Hippocampal formation (tissue), 2 donors: ENCODE measurements around the gene DNAH14.
A peak's percentile ranks its signal among the peaks of the same experiment; 100 is the strongest.
"Not testable (repeated sequence)": the region's sequence is repeated elsewhere in the genome, so short reads cannot be mapped to it uniquely, and the experiment has no call there.

Experiments used
- DNase-seq, 2 donors: peaks; one replicate each; lab custom pipeline; 2025; lab: John Stamatoyannopoulos, UW

Gene DNAH14

DNA sequence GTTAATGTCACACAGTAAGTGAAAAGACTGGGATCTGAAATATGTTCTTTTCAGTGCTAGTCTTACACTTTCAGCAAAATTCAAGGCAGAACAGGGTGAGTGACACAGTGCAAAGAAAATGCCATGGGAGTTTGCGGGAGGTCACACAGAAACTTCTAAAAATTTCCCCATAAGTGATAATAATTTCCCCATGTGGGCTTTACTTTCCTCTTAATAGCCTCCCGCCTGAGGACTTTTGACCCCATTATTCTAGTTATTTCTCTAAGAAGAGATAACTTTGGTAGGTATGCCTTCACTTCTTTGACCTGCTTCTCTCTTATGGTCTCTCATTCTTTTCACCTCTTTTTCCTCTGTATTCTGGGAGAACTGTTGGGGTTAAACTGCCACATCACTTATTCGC, 8.1 kb upstream of the DNAH14 start:
- no peak for DNase-seq

DNA sequence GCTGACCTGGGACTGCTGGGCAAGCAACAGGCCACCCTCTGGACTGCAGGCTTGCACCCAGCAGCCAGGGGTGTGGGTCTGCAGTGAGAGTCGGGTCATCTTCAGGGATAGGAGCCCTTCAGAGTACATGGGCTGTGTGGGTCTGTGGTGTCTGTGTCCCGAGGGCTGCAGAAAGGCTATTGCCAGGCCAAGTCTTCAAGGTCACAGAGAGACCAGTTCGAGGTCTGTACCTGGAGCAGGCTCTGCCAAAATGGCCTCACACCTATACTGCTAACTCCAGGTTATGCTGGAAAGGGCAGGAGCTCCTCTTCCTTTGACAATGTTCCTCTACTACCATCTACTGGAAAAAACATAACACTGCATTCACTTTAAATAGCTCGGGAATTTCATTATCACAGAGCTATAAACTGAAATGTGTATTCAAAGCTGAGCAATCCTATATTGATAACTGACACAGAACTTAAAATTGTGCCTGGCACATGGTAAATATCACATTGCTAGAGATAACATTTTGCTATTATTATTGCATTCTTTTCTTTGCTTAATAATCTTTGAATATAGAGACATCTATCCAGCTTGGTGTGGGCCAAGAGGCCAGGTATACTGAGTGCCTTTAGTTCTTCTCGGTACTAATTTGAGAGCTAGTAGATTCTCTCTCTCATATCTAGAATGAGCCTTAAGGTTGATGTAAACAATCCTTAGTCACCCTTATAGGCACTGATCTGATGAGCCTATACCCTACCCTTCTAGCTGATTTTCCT, 6.9 kb upstream of the DNAH14 start:
- peak in 1 of 2 donors; percentile 43 for DNase-seq

DNA sequence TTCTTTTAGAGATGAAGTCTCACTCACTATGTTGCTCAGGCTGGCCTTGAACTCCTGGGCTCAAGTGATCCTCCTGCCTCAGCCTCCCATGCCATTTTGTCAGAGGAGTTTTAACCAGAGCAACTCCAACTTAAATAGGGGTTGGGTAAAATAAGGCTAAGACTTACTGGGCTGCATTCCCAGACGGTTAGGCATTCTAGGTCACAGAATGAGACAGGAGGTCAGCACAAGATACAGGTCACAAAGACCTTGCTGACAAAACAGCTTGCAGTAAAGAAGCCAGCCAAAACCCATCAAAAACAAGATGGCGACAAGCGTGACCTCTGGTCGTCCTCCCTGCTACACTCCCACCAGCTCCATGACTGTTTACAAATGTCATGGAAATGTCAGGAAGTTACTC, 5.7 kb upstream of the DNAH14 start:
- no peak for DNase-seq

DNA sequence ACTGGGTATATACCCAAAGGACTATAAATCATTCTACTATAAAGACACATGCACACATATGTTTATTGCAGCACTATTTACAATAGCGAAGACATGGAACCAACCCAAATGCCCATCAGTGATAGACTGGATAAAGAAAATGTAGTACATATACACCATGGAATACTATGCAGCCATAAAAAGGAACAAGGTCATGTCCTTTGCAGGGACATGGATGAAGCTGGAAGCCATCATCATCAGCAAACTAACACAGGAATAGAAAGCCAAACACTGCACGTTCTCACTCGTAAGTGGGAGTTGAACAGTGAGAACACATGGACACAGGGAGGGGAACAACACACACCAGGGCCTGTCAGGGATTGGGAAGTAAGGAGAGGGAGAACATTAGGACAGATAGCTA, 1.8 kb upstream of the DNAH14 start:
- not testable (repeated sequence) for DNase-seq

DNA sequence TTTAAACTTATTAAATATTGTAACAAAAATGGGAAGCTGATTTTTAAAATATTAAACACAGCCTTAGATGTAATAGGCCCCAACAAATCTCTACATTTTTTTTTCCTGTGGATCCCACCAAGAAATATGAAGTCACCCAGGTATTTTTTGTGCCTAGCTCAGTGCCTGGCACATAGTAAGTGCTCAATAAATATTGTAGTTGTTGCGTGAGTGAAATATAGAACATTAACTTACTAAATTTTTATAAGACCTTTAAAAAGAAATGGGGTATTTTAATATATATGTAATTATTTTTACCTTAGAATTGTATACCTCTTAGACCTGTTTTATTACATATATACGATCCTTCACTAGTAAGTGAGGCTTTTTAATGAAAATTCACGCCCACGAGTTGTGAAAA, 569 bp upstream of the DNAH14 start:
- DNase-seq: no peak

DNA sequence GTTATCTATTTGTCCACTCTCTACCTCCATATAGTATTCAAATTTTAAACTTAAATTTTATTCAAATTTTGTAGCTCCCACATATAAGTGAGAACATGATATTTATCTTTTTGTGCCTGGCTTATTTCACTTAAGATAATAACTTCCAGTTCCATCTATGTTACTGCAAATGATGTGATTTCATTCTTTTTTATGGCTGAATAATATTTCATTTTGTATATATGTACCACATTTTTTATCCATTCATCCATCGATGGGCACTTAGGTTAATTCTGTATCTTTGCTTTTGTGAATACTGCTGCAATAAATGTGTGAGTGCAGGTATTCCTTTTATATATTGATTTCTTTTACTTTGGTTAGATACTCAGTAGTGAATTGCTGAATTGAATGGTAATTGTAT, 2.1 kb downstream of the DNAH14 start:
- no peak for DNase-seq

DNA sequence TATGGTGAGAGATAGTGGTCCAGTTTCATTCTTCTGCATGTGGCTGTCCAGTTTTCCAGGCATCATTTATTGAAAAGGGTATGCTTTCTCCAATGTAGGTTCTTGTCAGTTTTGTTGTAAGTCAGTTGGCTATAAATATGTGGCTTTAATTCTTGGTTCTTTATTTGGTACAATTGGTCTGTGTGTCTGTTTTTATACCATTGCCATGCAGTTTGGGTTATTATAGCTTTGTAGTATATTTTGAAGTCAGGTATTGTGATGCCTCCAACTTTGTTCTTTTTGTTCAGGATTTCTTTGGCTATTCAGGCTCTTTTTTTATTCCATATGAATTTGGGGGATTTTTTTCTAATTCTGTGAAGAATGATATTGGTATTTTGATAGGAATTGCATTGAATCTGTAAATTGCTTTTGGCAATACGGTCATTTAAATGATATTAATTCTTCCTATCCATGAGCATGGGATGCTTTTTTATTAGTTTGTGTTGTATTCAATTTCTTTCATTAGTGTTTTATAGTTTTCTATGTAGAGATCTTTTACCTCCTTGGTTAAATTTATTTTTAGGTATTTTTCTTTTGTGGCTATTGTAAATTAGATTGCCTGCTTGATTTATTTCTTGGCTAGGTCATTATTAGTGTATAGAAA, 3.3 kb downstream of the DNAH14 start:
- no peak for DNase-seq

DNA sequence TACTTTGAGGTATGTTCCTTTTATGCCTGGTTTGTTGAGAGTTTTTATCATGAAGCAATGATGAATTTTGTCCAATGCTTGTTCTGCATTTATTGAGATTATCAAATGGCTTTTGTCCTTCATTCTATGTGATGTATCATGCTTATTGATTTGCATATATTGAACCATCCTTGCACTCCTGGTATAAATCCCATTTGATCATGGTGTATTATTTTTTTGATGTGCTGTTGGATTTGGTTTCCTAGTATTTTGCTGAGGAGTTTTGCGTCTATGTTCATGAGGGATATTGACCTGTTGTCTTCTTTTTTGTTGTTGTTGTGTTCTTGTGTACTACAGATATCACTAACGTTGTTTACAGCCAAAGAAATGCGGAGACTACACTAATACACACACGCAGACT, 4.1 kb downstream of the DNAH14 start:
- no peak for DNase-seq

DNA sequence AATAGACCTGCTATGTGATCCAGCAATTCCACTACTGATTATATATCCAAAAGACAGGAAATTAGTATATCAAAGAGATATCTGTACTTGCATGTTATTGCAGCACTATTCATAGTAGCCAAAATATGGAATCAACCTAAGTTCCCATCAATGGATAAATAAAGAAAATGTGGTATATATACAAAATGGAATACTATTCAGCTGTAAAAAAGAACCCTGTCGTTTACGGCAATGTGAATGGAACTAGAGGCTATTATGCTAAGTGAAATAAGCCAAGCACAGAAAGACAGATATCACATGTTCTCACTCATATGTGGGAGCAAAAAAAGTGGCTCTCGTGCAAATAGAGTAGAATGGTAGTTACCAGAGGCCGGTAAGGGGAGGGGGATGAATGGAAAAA, 9.2 kb downstream of the DNAH14 start:
- no peak for DNase-seq

DNA sequence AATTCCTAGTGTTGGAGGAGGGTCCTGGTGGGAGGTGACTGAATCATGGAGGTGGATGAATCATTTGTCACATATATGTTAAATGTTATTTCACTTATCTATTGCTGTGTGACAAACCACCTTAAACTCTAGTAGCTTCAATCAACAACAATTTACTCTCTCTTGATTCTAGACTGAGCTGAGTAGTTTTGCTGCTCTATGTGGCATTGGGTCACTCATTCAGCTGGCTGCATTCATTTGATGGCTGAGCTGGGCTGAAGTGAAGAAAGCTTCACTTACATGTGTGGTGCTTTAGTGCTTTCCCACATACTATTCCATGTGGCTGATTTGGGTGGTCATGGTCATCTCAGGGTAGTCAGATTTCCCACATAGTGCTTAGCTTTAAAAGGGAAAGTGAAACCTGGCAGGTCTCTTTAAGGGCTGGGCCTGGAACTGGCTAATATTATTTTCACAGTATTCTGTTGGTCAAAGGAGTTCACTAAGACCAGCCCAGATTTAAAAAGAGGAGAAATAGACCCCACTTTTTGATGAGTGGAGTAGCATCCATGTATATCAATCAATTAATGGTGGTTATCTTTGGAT, 10.5 kb downstream of the DNAH14 start:
- DNase-seq: no peak

DNA sequence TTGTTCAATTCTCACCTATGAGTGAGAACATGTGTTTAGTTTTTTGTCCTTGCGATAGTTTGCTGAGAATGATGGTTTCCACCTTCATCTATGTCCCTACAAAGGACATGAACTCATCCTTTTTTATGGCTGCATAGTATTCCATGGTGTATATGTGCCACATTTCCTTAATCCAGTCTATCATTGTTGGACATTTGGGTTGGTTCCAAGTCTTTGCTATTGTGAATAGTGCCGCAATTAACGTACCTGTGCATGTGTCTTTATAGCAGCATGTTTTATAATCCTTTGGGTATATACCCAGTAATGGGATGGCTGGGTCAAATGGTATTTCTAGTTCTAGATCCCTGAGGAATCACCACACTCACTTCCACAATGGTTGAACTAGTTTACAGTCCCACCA, 11.3 kb downstream of the DNAH14 start:
- DNase-seq: not testable (repeated sequence)

DNA sequence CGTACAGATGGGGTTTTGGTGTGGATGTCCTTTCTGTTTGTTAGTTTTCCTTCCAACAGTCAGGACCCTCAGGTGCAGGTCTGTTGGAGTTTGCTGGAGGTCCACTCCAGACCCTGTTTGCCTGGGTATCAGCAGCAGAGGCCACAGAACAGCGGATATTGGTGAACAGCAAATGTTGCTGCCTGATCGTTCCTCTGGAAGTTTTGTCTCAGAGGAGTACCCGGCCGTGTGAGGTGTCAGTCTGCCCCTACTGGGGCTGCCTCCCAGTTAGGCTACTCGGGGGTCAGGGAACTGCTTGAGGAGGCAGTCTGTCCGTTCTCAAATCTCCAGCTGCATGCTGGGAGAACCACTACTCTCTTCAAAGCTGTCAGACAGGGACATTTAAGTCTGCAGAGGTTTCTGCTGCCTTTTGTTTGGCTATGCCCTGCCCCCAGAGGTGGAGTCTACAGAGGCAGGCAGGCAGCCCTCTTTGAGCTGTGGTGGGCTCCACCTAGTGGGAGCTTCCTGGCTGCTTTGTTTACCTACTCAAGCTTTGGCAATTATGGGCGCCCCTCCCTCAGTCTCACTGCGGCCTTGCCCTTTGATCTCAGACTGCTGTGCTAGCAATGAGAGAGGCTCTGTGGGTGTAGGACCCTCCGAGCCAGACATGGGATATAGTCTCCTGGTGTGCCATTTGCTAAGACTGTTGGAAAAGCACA, 16.3 kb downstream of the DNAH14 start:
- not testable (repeated sequence) for DNase-seq

DNA sequence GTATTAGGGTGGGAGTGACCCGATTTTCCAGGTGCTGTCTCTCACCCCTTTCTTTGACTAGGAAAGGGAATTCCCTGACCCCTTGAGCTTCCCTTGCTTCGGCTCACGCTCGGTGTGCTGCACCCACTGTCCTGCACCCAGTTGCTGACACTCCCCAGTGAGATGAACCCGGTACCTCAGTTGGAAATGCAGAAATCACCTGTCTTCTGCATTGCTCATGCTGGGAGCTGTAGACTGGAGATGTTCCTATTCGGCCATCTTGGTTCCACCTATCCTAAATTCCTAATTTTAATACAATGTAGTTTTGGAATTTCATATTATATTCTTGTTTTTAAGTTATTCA, 16.8 kb downstream of the DNAH14 start:
- not testable (repeated sequence) for DNase-seq

DNA sequence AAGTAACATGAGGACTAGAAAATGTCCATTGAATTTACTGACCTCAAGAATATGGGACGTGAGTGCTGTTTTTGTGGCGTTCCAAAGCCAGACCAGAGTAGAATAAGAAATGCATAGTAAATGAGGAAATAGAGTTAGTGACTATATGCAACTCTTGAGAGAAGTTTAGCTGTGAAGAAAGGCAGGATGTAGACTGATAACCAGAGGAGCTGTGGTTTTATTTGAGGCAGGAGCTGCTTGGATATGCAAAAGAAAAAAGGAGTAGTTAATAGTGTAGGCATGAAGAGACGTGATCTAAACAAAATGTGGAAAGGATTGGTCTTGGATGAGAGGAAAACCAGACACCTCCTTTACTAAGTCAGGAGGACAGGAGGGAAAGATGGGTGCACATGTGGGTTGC, 28.2 kb downstream of the DNAH14 start:
- no peak for DNase-seq

DNA sequence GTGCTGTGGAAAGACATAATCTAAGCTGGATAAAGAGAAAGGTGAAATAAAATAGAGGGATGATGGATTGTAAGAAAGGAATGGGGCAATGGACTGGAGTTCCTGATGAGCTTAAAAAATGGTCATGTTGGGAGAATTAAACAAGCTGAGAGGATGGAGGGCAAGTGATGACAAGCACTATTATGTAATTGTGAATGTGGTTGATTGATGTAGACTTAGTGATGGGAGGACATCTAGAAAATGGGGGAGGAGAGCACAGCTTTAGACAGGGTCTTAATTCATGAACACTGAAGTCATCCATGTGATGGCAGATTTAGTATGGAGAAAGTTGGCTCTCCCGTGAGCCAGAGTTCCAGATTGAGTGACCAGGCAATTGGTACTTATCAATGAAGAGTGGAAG, 29.0 kb downstream of the DNAH14 start:
- DNase-seq: no peak

DNA sequence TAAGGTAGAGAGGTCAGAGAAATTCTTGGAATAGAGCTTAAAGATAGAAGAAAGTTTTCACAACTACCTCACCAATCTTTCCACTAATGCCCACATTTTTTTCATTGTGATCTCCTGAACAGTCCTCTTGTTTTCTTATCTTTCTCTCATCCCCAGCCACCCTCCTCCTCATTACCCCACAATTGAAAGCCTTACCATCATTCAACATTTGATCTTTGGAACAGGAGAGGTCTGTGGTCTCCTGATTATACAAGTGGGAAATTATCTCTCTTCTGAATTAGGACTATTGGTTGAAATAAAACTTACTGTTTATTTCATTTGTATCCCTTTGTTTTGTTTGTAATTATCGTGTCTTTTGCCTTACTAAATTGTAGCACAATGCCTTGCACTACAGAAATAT, 29.6 kb downstream of the DNAH14 start:
- no peak for DNase-seq

DNA sequence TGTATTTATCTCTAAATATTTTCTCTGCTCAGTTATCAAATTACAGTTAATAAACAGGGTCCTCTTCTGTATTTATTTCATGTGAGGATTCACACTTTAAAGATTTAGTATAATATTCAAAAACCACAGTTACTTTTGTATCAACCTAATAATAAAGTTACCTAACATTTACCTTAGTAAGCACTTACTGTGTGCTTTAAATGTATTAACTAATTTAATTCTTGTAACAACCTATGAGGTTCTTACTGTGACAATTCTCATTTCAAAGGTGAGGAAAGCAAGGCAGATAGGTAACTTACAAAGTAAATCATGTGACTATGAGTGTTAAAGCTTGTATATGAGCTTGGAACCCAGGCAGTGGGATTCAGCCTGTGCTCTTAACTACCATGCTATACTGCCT, 30.2 kb downstream of the DNAH14 start:
- DNase-seq: no peak

DNA sequence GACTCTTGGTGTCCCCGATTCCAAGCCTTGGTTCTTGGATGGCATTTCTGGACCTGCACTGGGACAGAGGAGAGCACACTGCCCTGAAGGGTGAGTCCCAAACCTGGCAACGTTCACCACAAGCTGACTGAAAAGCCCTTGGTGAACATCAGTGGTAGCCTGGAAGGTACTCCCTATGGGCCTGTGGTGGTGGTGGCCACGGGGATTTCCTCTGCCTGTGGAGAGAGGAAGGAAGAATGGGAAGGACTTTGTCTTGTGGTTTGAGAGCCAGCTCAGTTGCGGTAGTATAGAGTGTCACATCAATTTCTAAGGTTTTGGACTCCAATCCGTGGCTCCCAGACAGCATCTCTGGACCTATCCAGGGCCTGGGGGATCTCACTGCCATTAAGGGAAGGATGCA, 50.7 kb downstream of the DNAH14 start:
- DNase-seq: no peak

DNA sequence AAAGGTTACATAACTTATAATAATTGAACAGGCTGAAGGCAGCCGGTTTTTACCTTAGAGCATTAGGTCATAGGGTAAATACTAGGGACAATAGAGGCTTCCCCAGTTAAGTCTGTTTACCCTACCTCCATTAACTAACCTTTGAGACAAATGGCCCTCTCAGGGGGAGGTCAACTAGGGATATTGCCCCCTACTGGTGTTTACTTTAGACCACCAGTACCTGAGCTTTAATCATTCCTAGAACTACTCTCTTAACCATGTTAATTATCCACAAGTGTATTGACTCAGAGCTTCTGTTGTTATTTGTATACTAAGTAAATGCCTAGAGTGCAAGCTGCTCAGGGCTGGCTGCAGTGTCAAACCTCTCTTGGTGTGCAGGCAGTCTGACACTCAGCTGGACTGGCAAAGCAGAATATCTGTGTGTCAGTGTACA, 52.5 kb downstream of the DNAH14 start:
- DNase-seq: not testable (repeated sequence)

DNA sequence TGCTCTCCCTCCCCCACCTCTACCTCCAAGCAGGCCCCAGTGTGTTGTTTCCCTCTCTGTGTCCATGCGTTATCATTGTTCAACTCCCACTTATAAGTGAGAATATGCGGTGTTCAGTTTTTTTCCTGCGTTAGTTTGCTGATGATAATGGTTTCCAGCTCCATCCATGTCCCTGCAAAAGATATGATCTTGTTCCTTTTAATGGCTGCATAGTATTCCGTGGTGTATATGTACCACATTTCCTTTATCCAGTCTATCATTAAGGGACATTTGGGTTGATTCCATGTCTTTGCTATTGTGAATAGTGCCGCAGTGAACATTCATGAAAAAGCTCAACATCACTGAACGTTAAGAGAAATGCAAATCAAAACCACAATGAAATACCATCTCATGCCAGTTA, 58.6 kb downstream of the DNAH14 start:
- DNase-seq: no peak

DNA sequence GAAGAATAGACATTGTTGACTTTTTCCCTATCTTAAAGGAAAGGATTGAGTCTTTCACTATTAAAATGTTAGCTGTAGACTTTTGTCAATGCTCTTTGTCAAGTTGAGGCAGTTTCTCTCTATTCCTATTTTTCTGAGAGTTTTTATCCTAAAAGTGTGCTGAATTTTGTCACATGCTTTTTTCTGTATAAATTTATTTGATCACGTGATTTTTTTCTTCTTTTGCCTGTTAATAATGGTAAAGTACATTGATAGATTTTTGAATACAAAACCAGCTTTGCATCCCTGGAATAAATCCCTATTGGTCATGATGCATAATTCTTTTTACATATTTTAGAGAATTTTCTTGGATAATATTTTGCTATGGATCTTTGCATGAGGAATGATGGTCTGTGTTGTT, 60.1 kb downstream of the DNAH14 start:
- no peak for DNase-seq

DNA sequence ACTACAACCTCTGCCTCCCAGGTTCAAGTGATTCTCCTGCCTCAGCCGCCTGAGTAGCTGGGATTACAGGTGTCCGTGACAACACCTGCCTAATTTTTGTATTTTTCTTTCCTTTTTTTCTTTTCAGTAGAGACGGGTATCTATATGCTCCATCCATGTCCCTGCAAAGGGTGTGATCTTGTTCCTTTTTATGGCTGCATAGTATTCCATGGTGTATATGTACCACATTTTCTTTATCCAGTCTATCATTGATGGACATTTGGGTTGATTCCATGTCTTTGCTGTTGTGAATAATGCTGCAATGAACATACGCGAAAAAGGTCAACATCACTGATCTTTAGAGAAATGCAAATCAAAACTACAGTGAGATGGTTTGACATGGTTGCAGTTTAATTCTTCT, 62.1 kb downstream of the DNAH14 start:
- DNase-seq: not testable (repeated sequence)

DNA sequence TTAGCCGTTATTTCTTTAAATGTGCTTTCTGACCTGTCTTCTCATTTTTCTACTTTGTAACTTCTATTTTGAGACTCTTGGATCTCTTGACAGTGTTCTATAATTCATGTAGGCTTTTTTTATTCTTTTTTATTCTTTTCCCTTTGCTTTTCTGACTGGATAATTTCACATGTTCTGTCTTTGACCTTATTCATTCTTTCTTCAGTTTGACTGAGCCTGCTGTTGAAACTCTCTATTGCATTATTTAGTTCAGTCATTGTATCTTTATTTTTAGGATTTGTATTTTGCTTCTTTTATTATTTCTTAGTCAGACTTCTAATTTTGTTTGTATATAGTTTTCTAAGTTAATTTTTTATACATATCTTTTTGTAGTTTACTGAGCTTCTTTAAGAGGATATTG, 66.1 kb downstream of the DNAH14 start:
- no peak for DNase-seq
